GDM1 (cell line): Measurements from ENCODE around the gene MYOM3.

ENCODE experiments used
- DNase-seq: peaks from one replicate; lab custom pipeline; 2025; lab: John Stamatoyannopoulos, UW

MYOM3 gene

DNA sequence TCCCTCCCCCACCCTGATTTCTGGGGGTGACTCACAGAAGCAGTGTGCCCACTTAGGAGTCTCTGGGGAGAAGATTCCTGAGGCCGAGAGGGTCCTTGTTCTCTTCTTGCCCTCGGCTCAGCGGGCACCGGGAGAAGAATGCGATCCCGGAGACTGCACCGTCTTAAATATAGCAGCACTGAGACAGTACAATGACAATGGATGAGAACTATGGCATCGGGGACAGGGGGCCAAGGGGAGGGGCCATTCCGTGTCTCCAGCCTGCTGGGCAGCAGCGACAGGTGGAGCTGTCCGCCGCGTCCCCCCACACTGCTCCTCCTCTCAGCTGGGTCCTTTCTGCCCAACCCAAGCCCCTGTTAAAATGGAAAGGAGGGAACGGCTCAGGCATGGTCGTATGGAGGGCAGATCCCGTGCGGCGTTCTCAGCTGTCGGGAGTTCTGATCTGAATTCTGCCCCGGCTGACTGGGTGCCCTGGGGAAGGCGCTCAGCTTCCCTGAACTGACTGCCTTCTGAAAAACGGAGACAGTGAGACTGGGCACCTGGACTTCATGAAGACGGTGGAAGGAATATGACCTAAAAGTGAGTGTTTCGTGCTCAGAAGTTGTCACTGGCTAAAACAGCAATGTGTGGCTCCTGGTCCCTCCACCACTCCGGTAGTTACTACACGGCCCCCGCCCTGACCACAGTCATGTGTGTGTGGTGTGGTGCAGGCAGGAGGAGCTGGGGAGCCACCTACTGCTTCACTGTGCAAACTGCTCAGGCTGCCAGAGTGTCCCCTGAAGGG lies at the start of gene MYOM3:
Gene MYOM3, minus strand, starts transcription at position 140 of the 784 bp plus-strand sequence. CDS start 3,499 bp downstream, outside the sequence.
- peak; percentile 10 for DNase-seq

DNA sequence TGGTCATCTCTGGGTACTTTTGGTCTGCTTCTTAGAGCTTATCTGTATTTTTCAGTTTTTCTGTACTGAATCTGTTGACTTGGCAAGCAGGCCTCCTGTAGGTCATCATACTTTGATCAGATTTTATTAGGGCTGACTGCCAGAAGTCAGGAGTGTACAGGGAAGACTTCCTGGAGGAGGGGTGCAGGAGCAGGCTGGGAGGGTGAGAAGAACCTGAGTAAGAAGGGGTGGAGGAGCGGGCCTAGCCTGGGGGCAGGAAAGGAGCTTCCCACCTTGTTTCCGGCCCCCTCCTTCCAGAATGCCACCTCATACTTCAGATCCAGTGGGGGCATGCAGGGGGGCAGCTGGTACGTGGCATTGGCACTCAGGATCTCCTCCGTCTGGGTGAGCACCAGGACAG lies 49.3 kb upstream of the MYOM3 start:
- no peak for DNase-seq

- DNase-seq: no peak
Observed at GRCh38 chr1:24159366-24159765, 47.4 kb upstream of the MYOM3 start.

DNA sequence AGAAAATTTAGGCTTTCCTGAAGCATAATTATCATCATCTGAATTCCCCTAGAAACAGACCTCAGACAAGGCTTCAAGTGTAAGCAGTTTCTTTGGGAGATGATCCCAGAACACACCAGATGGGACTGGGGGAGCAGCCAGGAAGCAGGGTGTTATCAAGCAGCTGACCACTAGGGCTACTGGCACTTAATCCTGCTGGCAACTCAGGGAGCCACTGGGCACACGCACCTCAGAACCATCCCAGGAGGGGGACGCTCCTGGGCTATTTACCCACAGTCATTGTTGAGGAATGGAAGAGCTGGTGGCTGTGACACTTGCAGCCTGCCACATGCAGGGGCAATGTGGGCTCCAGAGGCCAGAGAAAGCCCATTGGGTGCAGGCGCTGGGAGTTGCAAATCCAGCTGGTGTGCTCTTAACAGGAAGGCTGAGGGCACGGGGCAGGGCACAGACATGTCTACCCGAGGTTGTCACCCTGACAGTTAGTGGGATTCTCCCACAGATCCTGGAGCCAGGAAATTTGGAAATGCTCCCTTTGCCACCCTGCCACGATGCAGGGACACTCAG lies 46.1 kb upstream of the MYOM3 start:
- DNase-seq: no peak

DNA sequence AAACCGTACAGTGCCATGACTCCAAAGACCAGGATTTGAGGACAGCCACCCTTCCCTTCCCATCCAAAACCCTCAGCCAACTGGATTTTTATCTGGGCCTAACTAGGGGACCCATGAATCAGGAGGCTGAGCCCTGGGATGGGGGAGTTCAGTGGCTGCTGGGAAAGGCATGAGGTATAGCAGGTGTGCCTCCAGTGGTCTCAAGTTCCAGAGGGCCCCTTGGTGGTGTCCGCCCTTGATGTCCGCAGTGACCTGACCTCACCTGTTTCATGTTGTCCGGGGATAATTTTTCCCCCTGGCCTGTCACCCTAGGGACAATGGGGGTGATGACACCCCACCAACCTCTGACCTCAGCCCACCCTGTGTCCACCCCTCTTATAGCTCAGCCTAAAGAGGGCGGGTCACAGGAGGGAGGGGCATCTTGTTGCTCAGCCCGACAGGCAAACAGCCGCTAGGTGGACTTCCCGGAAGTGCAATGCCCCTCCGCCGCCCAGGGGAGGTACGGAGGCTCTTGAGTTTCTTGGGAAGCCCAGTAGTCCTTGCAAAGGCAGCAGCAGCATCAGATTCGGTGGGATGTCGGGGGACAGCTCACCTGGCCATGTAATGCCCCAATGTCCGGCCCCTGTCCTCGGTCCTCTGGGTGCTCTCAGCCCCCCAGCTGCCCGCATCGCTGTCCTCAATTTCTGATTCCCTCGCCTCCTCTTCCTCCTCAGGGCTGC lies 44.8 kb upstream of the MYOM3 start:
- DNase-seq: no peak

- DNase-seq: no peak
Observed at GRCh38 chr1:24155011-24155782, 43.3 kb upstream of the MYOM3 start.

- no peak for DNase-seq
Observed at GRCh38 chr1:24154215-24154614, 42.3 kb upstream of the MYOM3 start.

DNA sequence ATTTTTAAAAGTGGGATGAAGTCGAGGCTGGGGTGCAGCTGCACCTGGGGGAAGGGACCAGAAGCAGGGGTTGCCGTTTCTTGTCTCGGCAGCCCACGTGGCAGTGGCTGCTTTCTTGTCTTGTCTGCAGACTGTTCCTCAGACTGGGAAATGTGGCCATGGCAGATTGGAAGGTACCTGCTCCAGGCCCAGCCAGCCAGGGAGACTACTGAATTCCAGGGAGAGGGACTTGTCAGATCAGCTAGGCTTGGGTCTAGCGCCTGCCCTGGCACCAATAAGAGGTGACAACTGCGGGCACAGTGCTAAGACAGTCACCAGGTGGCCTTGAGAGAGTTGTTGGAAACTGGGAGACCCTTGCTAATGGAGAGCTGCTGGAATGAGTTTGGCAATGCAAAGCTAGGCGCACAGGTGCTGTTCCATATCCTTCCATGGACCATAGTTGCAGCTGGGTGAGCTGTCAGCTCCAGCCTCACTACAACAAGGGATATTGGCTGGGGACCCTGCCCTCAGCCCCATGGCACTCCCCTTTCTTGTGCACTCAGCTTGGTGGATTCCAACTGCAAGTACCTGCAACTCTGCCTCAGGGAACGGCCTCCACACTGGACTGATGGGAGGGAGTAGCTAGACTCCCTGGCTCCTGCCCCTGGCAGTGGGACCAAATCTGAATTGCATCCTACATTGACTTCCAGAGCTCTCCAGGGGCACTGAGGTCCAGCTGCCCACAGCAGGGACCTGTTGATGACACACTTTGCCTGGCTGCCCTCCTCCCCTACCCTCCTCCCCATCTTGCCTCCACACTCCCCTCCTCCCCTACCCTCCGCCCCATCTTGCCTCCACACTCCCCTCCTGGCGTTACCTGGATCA lies 40.9 kb upstream of the MYOM3 start:
- DNase-seq: no peak

DNA sequence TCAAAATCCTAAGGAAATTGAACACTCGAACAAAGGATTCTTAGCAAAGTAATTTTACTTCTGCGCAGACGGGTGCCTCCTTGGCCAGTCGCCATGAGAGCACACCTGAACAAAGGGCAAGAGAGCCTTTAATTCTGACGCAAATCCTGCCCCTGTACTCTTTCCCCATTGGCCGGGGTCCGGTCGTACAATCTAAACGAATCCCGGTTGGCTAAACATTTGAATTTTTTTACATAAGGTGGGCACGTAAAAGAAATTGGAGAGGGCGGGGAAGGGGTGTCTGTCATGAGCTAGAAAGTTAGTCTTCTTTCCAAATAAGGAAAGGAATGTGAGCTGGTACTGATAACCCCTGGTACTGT lies 39.2 kb upstream of the MYOM3 start:
- DNase-seq: no peak

- peak; percentile 58 for DNase-seq
Observed at GRCh38 chr1:24150234-24151174, 38.6 kb upstream of the MYOM3 start.

DNA sequence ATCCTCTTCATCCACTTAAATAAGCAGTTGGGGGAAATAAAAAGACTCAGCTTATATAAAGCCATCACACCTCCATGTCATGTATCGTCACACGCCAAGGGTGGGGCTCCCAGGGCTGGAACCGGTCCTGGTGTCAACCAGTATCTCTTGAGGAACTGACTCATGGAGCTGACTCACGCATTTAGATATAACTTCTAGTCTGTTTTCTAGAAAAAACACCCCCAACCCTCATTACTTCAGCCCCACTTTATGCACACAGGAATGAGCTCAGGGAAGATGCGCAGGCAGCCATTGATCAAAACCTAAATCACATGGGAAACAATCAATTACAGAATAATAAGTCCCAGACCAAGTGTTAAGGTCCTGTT lies 37.9 kb upstream of the MYOM3 start:
- DNase-seq: no peak

DNA sequence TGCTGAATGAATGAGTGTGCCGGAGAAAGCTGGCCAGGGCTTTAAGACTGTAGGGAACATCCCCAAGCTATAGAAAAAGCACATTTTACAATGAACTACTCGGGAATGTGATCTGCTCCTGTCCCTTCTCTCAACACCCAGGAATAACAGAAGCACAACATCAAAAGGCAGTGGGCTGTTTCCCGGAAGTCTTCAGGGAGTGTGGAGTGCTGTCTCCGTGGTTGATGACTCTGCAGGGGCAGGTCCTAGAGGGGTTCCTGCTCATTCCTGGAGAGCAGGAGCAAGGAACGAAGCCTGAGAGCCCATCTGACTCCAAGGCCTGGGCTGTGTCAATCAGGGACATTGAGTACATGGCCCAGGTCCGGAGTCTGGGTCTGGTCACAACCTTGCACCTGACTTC lies 35.9 kb upstream of the MYOM3 start:
- no peak for DNase-seq

DNA sequence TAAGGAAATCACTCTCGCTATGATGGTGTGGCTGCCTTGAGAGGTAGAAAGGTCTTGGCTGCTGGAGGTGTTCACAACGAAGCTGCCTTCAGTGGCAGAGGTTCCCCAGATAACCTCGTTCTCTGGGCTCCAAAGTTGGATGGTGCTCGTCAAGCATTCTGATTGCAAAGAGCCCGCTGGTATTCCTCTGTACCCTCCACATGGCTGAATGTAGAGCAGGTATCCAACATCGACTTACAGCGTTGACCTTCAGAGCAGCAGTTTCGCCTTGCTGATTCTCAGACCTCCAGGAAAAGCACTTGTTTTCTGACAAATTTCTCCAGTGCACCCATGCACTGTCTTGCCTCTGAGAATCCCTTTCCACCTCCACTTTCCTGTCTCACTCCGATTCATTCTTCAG lies 35.3 kb upstream of the MYOM3 start:
- DNase-seq: no peak

GRCh38 chr1:24142546-24143534 lies 30.9 kb upstream of the MYOM3 start, which contains the start of gene IL22RA1:
IL22RA1 (minus strand) TSS chr1:24143140; CDS start chr1:24143082, 58 bp downstream.
- no peak for DNase-seq

- no peak for DNase-seq
Observed at GRCh38 chr1:24141311-24141997, 29.5 kb upstream of the MYOM3 start.

DNA sequence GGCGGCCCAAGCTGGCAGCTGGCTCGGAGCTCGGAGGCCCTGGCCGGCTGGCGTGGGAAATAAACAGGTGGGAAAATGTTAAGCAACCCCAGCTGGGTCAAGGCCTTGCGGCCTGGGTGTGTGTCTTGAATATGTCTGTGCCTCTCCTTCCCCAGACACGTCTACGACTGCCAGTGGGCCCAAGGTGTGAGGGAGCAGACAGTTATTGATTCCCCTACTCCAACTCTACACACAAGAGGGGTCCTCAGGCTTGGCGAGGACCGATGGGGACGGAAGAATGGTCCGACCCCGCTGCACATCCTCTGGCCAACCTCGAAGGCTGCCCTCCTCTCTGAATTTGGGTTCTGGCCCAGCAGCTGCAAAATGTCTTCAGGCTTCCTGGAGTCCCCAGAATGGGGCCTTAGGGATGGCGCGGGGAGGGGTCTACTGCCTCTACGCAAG lies 28.8 kb upstream of the MYOM3 start:
- no peak for DNase-seq

DNA sequence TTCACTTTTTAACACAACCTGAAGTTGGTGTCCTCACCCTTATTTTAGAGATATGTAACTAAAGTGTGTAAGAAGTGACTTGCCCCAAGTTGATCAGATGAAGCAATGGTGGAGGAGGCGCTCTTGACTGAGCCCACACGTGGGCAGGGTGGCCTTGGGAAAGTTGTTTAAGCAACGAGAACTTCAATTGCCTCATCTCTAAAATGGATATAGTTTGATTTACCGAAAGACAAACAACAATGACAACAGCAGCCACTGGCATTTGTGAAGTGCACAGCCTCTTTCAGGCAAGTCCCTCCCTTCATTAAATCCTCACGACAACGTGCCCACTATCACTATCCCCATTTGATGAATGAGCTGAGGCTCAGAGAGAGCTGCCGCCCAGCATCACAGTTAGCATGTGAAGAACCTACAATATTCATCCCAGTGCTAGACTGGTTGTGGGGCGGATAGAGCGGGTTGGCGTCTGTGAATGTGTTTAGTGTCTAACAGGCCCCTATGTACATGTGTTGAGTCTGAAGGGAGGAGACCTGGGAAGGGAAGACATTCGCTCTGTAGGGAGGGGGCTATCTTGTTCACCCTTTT lies 28.0 kb upstream of the MYOM3 start:
- DNase-seq: no peak

DNA sequence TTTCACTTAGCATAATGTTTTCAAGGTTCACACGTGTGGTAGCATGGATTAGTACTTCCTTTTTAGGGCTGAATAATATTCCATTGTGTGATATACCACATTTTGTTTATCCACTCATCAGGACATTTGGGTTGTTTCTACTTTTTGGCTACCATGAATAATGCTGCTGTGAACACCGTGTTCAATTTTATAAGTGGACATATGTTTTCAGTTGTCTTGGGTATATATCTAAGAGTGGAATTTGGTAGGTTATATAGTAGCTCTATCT lies 27.2 kb upstream of the MYOM3 start:
- no peak for DNase-seq
